HCEC 1CT (cell line): ENCODE results near the gene PDGFRB.
"Not testable (repeated sequence)": the region's sequence is repeated elsewhere in the genome, so short reads cannot be mapped to it uniquely, and the experiment has no call there.

Experiments used
- DNase-seq: peaks from one replicate; pipeline ENCODE4 v3.0.0-alpha.2; 2017

The PDGFRB gene

DNA sequence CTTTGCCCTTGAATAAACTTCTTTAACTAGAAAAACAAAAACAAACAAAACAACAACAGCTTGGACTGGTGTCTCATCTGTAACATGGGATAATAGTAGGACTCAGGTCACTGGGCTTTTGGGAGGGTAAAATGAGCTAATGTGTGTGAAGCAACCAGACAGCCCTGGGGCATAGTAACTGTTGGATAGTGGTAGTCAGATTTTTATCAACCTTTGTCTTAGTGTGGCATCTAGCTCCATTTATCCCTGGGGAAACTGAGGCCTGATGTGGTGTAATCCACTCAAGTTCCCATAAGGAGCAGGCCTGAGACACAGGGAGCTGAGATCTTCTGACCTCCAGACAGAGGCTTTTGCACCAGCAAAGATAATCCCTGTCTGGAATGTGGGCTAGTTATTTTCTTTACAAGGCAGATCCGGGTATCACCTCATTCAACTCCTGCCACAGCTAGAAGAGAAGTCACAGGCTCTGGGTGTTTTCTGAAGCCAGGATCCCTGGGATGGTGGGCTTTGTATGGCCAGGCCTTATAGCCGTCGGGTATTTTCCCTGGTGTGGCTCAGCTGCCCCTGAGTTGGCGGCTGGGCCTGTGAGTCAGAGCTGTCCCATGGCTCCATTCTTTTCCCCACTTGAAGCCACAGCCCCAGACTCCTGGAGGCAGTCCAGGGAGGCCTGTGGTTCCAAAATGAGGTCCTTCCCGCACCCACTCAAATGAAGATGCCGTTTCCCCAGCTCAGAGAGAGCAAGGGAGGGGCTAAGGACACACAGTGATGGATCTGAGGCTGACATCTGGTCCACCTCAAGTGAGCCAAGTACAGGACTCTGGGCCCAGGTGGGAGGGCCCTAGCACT lies 43.2 kb downstream of the PDGFRB start:
- peak; percentile 61 for DNase-seq

DNA sequence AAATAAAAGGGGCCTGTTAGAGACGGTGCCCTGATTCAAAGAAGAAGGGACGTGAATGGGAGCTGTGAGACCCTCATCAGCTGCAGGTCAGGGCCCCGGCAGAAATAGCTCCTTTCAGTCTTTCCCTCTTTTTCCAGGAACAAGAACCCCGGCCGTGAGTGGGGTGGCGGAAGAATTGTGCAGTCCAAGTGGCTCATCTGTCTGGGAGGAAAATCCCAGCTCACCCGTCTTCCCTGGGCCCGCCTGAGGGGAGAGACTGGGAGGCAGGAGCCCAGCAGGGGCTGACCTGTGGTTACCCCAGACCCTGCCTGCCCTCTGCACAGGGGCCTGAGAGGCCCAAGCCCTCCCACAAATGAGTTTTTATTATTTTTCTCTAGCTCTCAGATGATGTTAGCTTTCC lies 44.5 kb downstream of the PDGFRB start:
- DNase-seq = no peak

- no peak for DNase-seq
Measured at GRCh38 chr5:150109921-150110320, 45.7 kb downstream of the PDGFRB start.

DNA sequence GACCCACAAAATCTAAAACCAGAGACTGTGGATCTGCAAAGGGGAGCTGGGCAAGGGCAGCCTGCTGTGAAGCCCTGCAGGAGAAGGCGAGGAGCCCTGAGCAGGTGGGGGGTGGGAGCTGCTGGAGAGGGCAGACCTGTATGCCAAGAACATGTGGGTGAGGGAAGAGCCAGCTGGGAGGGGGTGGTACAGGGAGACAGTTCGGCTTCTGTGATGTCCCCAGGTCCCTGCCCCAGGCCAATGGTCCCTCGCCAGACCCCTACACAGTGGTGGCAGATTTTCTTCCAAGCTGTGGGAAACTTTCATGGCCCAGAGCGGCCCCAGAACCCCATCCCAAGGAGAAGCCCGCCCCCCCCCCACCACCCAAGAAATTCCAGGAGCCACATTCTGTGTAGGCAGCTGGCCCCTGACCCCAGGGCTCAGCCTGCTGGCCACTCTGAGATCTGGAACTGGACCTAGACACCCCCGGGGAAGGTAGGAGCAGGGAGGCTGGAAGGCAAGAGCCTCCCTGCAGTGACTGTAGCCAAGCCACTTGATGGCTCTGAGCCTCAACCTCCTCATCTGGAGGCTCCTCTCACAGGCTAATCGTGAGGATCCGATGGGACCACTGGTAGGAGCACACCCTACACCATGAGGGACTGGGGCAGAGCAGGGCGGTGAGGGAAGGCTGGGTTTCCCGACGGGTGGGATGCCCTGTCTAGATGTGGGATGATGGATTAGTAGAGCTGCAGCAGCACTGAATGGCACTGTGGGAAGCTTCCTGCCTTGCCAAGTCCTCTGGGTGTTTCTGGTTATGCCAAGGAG lies 46.7 kb downstream of the PDGFRB start:
- DNase-seq = no peak

GRCh38 chr5:150107909-150108447 lies 47.7 kb downstream of the PDGFRB start:
- DNase-seq = no peak

- DNase-seq = no peak
Measured at GRCh38 chr5:150106674-150107426, 48.8 kb downstream of the PDGFRB start.

GRCh38 chr5:150105928-150106615 lies 49.6 kb downstream of the PDGFRB start:
- no peak for DNase-seq

DNA sequence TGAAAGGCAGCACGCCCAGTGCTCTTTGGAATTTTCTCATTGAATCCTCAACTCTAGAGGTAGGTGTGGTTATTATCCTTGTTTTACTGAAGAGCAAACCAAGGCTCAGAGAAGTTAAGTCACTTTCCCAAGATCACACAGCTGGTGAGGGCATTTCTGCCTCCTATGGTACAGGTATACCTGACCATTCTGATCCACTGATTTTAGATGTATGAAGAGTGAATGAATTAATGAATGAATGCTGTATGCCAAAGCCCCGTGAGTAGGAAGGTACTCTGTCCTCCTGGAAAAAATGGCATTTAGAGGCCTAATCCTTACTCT lies 51.1 kb downstream of the PDGFRB start:
- no peak for DNase-seq

GRCh38 chr5:150103678-150104549 lies 51.7 kb downstream of the PDGFRB start:
- DNase-seq = no peak

- DNase-seq = no peak
Measured at GRCh38 chr5:150101023-150101422, 54.6 kb downstream of the PDGFRB start.

DNA sequence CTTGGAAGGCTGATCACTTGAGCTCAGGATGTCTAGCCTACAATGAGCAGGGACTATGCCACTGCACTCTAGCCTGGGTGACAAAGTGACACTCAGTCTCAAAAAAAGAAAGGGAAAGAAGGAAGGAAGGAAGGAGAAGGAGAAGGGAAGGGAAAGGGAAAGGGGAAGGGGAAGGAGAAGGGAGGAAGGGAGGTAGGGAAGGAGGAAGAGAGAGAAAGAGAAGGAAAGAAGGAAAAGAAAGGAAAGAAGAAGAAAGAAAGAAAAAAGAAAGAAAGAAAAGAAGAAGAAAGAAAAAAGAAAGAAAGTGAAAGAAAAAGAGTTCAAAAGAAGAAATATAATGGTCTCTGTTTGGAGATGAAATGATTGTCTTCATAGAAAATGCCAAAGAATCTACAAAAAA lies 58.5 kb downstream of the PDGFRB start:
- DNase-seq = no peak

DNA sequence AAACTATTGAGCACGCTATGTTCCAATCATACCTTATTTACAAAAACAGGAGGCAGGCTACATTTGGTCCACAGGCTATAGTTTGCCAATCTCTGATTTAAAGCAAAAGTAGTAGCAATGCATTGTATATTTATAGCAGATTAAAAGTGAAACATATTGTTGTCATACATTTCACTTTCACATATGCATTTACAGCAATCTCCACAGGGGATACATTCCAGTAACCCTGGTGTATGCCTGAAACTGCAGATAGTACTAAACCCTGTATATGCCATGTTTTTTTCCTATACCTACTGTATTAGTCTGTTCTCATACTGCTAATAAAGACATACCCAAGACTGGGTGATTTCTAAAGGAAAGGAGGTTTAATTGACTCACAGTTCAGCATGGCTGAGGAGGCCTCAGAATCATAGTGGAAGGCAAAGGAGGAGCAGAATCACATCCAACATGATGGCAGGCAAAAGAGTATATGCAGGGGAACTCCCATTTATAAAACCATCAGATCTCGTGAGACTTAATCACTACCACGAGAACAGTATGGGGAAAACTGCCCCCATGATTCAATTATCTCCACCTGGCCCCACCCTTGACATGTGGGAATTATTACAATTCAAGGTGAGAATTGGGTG lies 63.4 kb downstream of the PDGFRB start:
- DNase-seq = no peak

DNA sequence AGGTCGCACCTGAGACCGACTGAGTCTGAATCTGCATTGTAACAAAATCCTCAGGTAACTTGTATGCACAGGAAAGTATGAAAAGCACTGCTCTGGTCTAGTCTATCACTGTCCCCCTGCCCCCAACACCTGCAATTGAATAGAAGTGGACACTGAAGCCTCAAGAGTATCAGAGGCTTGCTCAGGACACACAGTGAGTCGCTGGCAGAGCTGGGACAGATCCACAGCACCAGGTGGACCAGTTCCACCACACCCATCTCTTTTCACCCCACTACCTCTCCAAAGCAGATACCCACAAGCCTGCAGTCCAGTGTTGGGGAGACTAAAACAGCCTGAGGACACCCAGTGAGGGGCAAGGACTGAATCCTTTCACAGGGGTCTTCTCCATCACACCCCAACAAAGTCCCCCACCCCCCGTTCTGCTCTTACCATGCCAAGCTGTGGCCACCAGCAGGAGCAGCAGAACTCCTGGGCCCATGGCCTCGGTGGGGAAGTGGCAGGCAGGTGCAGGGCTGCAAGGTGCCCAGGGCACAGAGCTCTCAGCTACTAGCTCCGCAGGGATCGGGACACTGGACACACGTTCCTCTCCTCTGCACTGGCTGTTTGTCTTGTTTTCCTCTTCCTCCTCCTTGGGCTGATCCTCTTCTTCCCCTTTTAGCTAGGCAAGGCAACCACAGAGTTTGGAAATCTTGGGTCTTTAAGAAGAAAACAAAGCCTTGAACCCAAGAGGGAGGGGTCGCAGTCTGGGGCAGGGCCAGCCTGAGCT lies 69.5 kb downstream of the PDGFRB start, which contains the start of gene CSF1R:
CSF1R (minus strand) TSS at position 605 of the 766 bp plus-strand sequence; CDS start at position 478, 127 bp downstream.
- DNase-seq = no peak

- DNase-seq = no peak
Measured at GRCh38 chr5:150085191-150085912, 70.3 kb downstream of the PDGFRB start.

- not testable (repeated sequence) for DNase-seq
Measured at GRCh38 chr5:150084754-150085153, 70.9 kb downstream of the PDGFRB start.

- DNase-seq = no peak
Measured at GRCh38 chr5:150082889-150083288, 72.8 kb downstream of the PDGFRB start.

- no peak for DNase-seq
Measured at GRCh38 chr5:150082374-150082773, 73.3 kb downstream of the PDGFRB start.

- no peak for DNase-seq
Measured at GRCh38 chr5:150081541-150082283, 73.9 kb downstream of the PDGFRB start.
